GM10248 (cell line): ENCODE measurements around the gene ASAP2.

ENCODE experiments used
- CTCF ChIA-PET: fragments of 300-600 bp; sonication (Branson Sonifier 250); formaldehyde crosslinking; extraction: SDS; loops from one replicate; lab custom pipeline; 2021; ENCODE audit warnings: antibody characterized with exemption; lab: Yijun Ruan, JAX
- POLR2A ChIA-PET: fragments of 350-650 bp; sonication (Branson Sonifier 250); formaldehyde crosslinking; extraction: SDS; loops from one replicate; lab custom pipeline; 2020; ENCODE audit warnings: antibody characterized with exemption; lab: Yijun Ruan, JAX
- DNase-seq: peaks from one replicate; pipeline ENCODE4 v3.0.0; 2012; ENCODE audit errors: extremely low spot score
- TF ChIP-seq, protein P1 (sequence below): IDR thresholded peaks from 2 replicates; pipeline ENCODE4 v1.5.1; 2012; ENCODE audit warnings: mild to moderate bottlenecking, low read depth; ENCODE audit errors: extremely low read depth, missing control alignments, control extremely low read depth

Gene ASAP2

DNA sequence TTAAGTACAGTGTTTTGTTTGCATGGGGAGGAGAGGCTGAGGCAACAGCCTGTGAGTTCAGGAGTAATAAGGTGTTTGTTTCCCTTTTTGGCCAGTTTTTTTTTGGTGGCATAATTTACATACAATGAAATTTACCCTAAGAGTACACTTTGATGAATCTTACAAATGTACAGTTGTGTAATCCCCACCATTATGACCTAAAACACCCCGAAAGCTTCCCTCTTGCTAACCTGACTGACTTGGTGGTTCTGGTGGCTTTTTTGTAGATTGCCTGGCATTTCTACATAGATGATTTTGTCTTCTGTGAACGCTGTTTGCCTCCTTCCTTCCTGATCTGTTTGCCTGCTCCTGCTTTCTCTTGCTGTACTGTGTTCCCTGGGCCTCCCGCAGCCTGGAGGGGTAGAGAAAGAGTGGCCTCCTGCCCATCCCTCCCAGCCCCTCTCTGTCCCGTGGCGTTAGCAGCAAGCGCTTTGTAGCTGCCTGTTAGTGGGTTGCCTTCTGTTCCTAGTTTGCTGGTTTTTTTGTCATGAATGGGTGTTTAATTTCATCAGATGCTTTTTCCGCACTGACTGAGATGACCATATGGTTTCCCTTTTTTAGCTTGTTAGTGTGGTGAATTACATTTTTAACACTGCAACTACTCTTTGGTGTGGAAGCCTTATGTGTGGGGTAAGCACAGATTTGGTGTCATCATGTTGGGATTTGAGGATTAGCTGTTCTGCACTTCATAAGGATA is 32.1 kb downstream of the ASAP2 start:
- POLR2A ChIA-PET = no interaction called here
- CTCF ChIA-PET = interaction anchor here (1.6 kb wide), 1 partner anchor 9 kb away, joined by 3 read pairs; no protein-coding TSS in a partner anchor
- DNase-seq = no peak
- TF ChIP-seq, protein P1, sequence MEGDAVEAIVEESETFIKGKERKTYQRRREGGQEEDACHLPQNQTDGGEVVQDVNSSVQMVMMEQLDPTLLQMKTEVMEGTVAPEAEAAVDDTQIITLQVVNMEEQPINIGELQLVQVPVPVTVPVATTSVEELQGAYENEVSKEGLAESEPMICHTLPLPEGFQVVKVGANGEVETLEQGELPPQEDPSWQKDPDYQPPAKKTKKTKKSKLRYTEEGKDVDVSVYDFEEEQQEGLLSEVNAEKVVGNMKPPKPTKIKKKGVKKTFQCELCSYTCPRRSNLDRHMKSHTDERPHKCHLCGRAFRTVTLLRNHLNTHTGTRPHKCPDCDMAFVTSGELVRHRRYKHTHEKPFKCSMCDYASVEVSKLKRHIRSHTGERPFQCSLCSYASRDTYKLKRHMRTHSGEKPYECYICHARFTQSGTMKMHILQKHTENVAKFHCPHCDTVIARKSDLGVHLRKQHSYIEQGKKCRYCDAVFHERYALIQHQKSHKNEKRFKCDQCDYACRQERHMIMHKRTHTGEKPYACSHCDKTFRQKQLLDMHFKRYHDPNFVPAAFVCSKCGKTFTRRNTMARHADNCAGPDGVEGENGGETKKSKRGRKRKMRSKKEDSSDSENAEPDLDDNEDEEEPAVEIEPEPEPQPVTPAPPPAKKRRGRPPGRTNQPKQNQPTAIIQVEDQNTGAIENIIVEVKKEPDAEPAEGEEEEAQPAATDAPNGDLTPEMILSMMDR = no peak

DNA sequence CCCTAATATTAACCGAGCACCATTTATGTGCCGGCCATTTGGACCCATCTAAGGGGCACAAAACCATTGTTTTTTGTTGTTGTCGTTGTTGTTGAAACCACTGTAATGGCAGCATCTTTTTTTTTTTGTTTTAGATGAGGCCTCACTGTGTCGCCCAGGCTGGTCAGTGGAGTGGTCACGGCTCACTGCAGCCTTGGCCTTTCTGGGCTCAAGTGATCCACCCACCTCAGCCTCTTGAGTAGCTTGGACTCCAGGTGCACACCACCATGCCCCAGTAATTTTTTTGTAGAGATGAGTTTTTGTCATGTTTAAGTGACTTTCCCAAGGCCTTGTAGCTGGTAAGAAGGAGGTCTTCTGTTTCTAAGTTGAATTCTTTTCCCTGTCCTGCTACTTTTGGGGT is 33.0 kb downstream of the ASAP2 start:
- ChIA-PET CTCF (interaction anchor here (1.0 to 1.6 kb wide), 2 partner anchors 8 to 38 kb away, joined by 3 read pairs; no protein-coding TSS in a partner anchor), POLR2A (interaction anchor here (0.7 kb wide), 1 partner anchor 19 kb away, joined by 4 read pairs; no protein-coding TSS in a partner anchor)
- no peak for DNase-seq
- TF ChIP-seq, protein P1 = no peak

DNA sequence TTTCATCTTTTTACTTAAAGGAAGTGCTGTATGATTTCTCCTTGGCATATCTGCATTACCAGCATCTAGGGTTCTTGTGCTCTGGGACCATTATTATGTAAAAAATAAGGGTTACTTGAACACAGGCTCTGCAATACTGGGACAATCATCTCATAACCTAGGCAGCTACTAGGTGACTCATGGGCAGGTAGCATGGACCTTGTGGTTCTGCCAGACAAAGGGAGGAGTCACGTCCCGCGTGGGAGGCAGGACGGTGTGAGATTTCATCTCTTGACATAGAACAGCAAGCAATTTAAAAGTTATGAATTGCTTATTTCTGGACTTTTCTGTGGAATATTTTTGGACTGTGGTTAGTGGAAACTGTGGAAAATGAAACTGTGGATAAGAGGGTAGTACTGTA is 34.1 kb downstream of the ASAP2 start:
- TF ChIP-seq, protein P1 = no peak
- CTCF ChIA-PET = interaction anchor here (0.7 to 1.0 kb wide), 2 partner anchors 40 to 78 kb away, joined by 3 read pairs; no protein-coding TSS in a partner anchor
- no peak for DNase-seq
- POLR2A ChIA-PET = no interaction called here

DNA sequence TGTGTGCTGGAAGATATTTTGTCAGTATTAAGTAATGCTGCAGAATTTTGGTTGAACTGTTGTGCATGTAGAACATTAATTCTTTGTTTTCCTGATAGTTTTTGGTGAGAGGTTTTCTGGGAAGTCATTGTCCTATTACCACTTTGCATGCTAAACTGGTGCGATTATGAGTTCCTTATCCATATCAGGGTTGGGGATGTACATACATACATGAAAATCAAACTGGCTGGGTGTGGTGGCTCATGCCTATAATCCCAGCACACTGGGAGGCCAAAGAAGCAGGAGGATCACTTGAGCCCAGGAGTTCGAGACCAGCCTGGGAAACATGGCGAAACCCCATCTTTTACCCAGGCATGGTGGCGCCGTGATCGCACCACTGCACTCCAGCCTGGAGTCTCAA is 34.6 kb downstream of the ASAP2 start:
- CTCF ChIA-PET = no interaction called here
- DNase-seq = no peak
- POLR2A ChIA-PET = no interaction called here
- TF ChIP-seq, protein P1 = no peak

DNA sequence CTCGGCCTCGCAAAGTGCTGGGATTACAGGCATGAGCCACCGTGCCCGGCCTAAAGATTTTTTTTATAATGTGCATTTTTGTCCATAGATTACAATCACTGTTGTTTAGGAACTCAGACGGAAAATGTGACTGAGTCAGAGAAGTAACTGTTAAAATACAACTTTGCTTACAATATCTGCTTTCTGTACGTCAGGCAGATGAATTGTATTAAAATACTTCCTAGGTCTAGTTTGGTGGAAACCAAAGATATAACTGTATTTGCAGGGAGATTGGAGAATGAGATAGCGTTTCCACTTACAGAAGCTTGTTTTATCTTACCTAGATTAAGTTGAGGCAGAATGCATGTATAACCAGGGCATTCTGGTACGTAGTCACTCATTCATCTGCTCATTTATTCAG is 36.7 kb downstream of the ASAP2 start:
- no peak for DNase-seq
- CTCF ChIA-PET = interaction anchor here (1.6 kb wide), 1 partner anchor 10 kb away, joined by 3 read pairs; no protein-coding TSS in a partner anchor
- TF ChIP-seq, protein P1 = no peak
- POLR2A ChIA-PET = no interaction called here

DNA sequence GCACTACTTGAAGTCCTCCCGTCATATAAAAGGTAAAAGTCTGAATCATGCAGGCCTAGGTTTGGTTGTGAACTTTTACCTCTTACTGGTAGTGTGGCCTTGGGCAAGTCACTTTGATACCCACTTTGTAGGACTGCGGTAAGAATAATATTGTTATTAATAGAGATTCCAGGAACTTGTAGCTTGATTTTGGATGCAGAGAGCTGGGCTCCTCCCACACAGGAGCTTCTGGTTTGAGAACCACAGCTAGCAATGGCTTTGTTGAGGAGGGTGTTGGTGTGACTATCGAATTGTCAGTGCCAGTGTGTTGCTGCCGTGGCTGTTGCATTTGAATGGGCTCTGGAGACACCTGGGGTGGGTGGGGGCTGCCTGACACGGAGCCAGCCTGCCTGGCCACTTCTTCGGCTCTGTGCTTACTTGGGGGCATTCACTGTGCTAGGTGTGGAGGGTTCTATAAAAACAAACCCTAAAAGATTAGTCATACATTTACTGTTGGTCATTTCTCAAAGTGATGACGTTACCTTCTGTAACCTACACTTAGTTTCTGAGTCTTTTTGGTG is 38.5 kb downstream of the ASAP2 start:
- DNase-seq = no peak
- POLR2A ChIA-PET = no interaction called here
- TF ChIP-seq, protein P1 = no peak
- CTCF ChIA-PET = interaction anchor here (1.2 kb wide), 1 partner anchor 46 kb away, joined by 3 read pairs; no protein-coding TSS in a partner anchor
